Cardiac fibroblast (primary cell): Measurements from ENCODE around the gene KLHL12.
A peak's percentile ranks its signal among the peaks of the same experiment; 100 is the strongest.

ENCODE experiments used
- DNase-seq, 2 donors: peaks; one replicate each; pipeline versions ENCODE4 v3.0.0 to v3.0.0-alpha.2; 2010; ENCODE audit warnings: low read depth in 2 of 2
- H3K4me3 ChIP-seq, 2 donors: replicated peaks in 1 of 2; 1 replicate in 1 of 2; 2 replicates in 1 of 2; pipeline ENCODE4 v1.5.1; 2011; ENCODE audit warnings: low read depth in 2 of 2, low read length in 2 of 2, mild to moderate bottlenecking in 2 of 2, moderate library complexity in 1 of 2
- TF ChIP-seq, protein P1 (sequence below): IDR thresholded peaks from one replicate; pipeline ENCODE4 v1.5.1; 2011; ENCODE audit warnings: low read depth, mild to moderate bottlenecking, low read length, inconsistent platforms

KLHL12 gene

DNA sequence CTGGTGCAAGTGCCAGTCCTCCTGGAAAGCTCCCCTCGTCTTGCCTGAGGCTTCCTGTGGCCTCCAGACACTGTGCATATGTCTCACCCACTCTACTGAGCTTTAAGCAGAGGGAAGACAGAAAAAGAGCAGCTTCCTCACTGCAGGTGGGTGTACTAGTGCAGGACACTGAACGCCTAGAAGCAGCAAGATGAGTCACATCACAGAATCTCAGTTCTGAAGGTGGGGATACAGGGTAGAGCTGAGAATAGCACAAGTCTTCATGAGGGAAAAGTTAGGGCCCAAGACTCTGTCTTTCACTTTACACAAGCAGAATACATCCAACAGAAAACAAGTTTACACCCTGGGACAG, 78.9 kb downstream of the KLHL12 start:
- DNase-seq = no peak
- TF ChIP-seq, protein P1, sequence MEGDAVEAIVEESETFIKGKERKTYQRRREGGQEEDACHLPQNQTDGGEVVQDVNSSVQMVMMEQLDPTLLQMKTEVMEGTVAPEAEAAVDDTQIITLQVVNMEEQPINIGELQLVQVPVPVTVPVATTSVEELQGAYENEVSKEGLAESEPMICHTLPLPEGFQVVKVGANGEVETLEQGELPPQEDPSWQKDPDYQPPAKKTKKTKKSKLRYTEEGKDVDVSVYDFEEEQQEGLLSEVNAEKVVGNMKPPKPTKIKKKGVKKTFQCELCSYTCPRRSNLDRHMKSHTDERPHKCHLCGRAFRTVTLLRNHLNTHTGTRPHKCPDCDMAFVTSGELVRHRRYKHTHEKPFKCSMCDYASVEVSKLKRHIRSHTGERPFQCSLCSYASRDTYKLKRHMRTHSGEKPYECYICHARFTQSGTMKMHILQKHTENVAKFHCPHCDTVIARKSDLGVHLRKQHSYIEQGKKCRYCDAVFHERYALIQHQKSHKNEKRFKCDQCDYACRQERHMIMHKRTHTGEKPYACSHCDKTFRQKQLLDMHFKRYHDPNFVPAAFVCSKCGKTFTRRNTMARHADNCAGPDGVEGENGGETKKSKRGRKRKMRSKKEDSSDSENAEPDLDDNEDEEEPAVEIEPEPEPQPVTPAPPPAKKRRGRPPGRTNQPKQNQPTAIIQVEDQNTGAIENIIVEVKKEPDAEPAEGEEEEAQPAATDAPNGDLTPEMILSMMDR = no peak
- no peak overlapping the region for H3K4me3 ChIP-seq

DNA sequence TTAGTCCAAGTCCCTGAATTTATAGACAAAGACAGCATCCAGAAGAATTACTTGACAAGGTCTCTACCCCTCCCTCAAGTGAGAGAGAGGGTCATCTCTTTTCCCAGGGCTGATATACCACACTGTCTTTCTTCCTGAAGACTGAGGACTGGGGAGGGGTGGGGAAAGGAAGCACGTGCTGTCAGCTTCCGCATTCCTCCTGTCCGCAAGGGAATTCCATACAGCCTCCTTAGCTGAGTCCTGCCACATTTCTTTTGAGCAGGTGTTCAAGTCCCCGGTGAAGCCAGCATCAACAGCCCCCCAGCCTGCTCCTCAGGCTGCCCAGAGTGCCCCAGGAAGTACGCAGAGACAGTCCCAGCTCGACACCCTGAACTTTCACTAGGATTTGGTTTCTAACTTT, 82.1 kb downstream of the KLHL12 start:
- TF ChIP-seq, protein P1 = no peak
- DNase-seq = peak; percentile 24 to 32
- no peak overlapping the region for H3K4me3 ChIP-seq

DNA sequence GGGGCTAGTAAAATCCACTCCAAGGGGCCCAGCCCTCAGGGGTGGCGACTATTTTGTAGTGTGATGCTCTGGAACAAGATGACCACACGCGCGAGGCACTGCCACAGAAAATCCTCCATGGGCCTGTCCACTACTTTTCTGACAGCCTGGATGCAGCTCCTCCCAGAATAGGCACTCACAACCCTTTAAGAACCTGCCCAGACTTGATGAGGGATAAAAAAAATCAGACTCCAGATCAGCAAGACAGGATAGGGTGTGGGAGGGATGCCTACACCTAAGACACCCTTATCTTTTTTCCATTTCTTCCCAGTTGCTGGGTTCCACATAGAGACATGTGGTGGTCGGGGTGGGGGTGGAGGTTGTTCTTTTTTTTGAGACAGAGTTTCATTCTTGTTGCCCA, 82.8 kb downstream of the KLHL12 start:
- TF ChIP-seq, protein P1 = no peak
- H3K4me3 ChIP-seq = no peak overlapping the region
- no peak for DNase-seq

DNA sequence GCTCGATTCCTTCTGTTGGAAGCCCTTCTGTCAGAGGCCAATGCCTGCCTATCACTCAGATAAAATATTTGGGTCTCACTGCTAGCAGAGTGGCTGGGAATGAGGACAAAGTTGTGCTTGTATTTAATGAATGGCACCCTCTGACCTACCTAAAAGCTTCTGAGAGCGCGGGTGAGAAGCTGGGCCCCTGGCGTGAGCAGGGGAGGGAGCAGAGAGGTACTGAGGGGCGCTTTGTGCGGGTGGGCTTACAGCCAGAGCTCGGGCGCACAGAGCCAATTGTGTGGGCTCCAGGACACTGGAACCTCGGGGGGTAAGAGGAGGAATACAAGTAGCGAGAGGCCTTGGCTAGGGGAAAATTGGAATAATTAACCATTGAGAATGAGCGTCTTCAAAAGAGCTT, 84.0 kb downstream of the KLHL12 start:
- no peak overlapping the region for H3K4me3 ChIP-seq
- TF ChIP-seq, protein P1 = no peak
- no peak for DNase-seq
